SU-DHL-6 (cell line): ENCODE data around the gene ZFYVE27.

Source experiments
- H2AFZ ChIP-seq: fragments of 200-600 bp; sonication (generic); 2 replicates; pipeline ENCODE4 v1.6.1; 2014; ENCODE audit warnings: low read depth, mild to moderate bottlenecking, moderate library complexity, mixed read lengths, antibody characterized with exemption, low read length; ENCODE audit not compliant: severe bottlenecking
- H3F3A ChIP-seq: fragments of 200-600 bp; shearing (Covaris generic); 2 replicates; pipeline ENCODE4 v1.6.0; 2016; ENCODE audit warnings: antibody characterized with exemption, mild to moderate bottlenecking; ENCODE audit not compliant: insufficient read depth
- H3K27ac ChIP-seq: fragments of 200-600 bp; sonication (generic); 2 replicates; pipeline ENCODE4 v1.5.1; 2016; ENCODE audit warnings: low read depth, mild to moderate bottlenecking, low read length, moderate library complexity, mixed read lengths
- H3K27me3 ChIP-seq: fragments of 200-600 bp; sonication (generic), shearing (Covaris generic); 2 replicates; pipeline ENCODE4 v1.6.0; 2014; ENCODE audit warnings: mild to moderate bottlenecking, low read length
- H3K36me3 ChIP-seq: fragments of 200-600 bp; sonication (generic); 2 replicates; pipeline ENCODE4 v1.6.1; 2014; ENCODE audit warnings: mild to moderate bottlenecking, low read length, mixed read lengths
- H3K4me2 ChIP-seq: fragments of 300-600, 200-600 bp; shearing (Covaris generic), sonication (generic); 2 replicates; pipeline ENCODE4 v1.6.0; 2014; ENCODE audit warnings: low read length, low read depth, mild to moderate bottlenecking; ENCODE audit not compliant: poor library complexity, severe bottlenecking
- H3K4me3 ChIP-seq: fragments of 200-600 bp; sonication (generic); 2 replicates; pipeline ENCODE4 v1.5.1; 2014; ENCODE audit warnings: antibody characterized with exemption, low read length, mild to moderate bottlenecking, mixed read lengths; ENCODE audit not compliant: insufficient read depth, poor library complexity, severe bottlenecking
- H3K79me2 ChIP-seq: fragments of 200-600 bp; sonication (generic); 2 replicates; pipeline ENCODE4 v1.6.1; 2014; ENCODE audit warnings: mild to moderate bottlenecking, low read length, moderate library complexity; ENCODE audit not compliant: insufficient read depth
- H3K9ac ChIP-seq: fragments of 200-600 bp; sonication (generic); 2 replicates; pipeline ENCODE4 v1.7.0; 2014; ENCODE audit warnings: mild to moderate bottlenecking, low read length
- H3K9me2 ChIP-seq: fragments of 200-600 bp; sonication (generic); replicated peaks from 2 replicates; pipeline ENCODE4 v1.6.1; 2014; ENCODE audit warnings: low read length; ENCODE audit not compliant: insufficient read depth
- H3K9me3 ChIP-seq: fragments of 200-600 bp; sonication (generic); 2 replicates; pipeline ENCODE4 v1.6.1; 2014; ENCODE audit warnings: low read length, mixed read lengths; ENCODE audit not compliant: insufficient read depth
- H4K20me1 ChIP-seq: fragments of 200-600 bp; sonication (generic); 2 replicates; pipeline ENCODE4 v1.6.1; 2014; ENCODE audit warnings: low read depth, mild to moderate bottlenecking, antibody characterized with exemption, low read length, moderate library complexity, mixed read lengths
- CTCF ChIP-seq: fragments of 200-600 bp; sonication (generic); IDR thresholded peaks from one replicate; pipeline ENCODE4 v1.5.1; 2017; ENCODE audit warnings: antibody characterized with exemption, mild to moderate bottlenecking, low read length, moderate library complexity; ENCODE audit not compliant: insufficient read depth, poor library complexity, severe bottlenecking
- EZH2phosphoT487 ChIP-seq: fragments of 200-600 bp; sonication (generic), shearing (Covaris generic); conservative IDR thresholded peaks from 2 replicates; pipeline ENCODE4 v1.6.1; 2018; ENCODE audit warnings: mild to moderate bottlenecking, antibody characterized with exemption, low read length, moderate library complexity, mixed read lengths

ZFYVE27 gene

GRCh38 chr10:97733256-97733655 is 3.7 kb upstream of the ZFYVE27 start:
- Histone ChIP-seq H3K9me2 (no peaks in the 10 kb centered on the region), H3K27ac (no peak overlapping the region), H3K27me3 (no peaks in the 10 kb centered on the region), H3K9ac (no peak overlapping the region), H3K79me2 (peaks cover 12% of the 10 kb centered on the region), H4K20me1 (no peaks in the 10 kb centered on the region), H3K4me2 (no peak overlapping the region), H3K36me3 (no peaks in the 10 kb centered on the region), H3K4me3 (no peak overlapping the region), H3K9me3 (no peaks in the 10 kb centered on the region), H3F3A (no peaks in the 10 kb centered on the region), H2AFZ (no peak overlapping the region)
- no peak for TF ChIP-seq CTCF
- no peak for TF ChIP-seq EZH2phosphoT487

- TF ChIP-seq EZH2phosphoT487, result no peak
- TF ChIP-seq CTCF, result no peak
- Histone ChIP-seq H3K36me3 (no peaks in the 10 kb centered on the region), H3K9me2 (no peaks in the 10 kb centered on the region), H3K9ac (no peak overlapping the region), H3K4me2 (no peak overlapping the region), H3K9me3 (no peaks in the 10 kb centered on the region), H3K79me2 (peaks cover 17% of the 10 kb centered on the region), H3K27me3 (no peaks in the 10 kb centered on the region), H2AFZ (no peak overlapping the region), H3F3A (no peaks in the 10 kb centered on the region), H3K27ac (no peak overlapping the region), H4K20me1 (no peaks in the 10 kb centered on the region), H3K4me3 (no peak overlapping the region)
Measured at GRCh38 chr10:97734021-97734420, 2.9 kb upstream of the ZFYVE27 start.

- Histone ChIP-seq H3K9me3 (no peaks in the 10 kb centered on the region), H3F3A (no peaks in the 10 kb centered on the region), H3K4me2 (peak overlapping the region; percentile 50), H4K20me1 (no peaks in the 10 kb centered on the region), H3K36me3 (0 out of 2 replicates have a peak, but pooled peaks cover 6% of the 10 kb centered on the region), H3K9ac (peak overlapping the region; percentile 88), H3K27ac (peak overlapping the region; percentile 27), H2AFZ (peak overlapping the region; percentile 77), H3K79me2 (peaks cover 29% of the 10 kb centered on the region), H3K4me3 (peak overlapping the region; percentile 77), H3K27me3 (no peaks in the 10 kb centered on the region), H3K9me2 (no peaks in the 10 kb centered on the region)
- TF ChIP-seq EZH2phosphoT487 (no peak), CTCF (no peak)
Measured at GRCh38 chr10:97736403-97736901, 476 bp upstream of the ZFYVE27 start.
